Right lung (tissue), 5 donors: Measurements from ENCODE around the gene TSACC. TPM values are rescaled to one million over a fixed set of nuclear protein-coding genes. Genes with fewer than 3 reads are reported as not detected.

Experiments used
- DNase-seq, 2 donors: peaks; one replicate each; pipeline ENCODE4 v3.0.0-alpha.2; 2013
- polyA plus RNA-seq, 5 donors: library from polyadenylated mRNA; unstranded; fragments of 120-200 nt; gene quantifications; one replicate each; pipeline versions ENCODE4 v1.2.1 to v1.2.3, GENCODE V29; 2013; ENCODE audit warnings: inconsistent platforms in 1 of 5, low replicate concordance in 1 of 5; ENCODE audit not compliant: insufficient read length in 5 of 5, insufficient read depth in 1 of 5

Gene TSACC
- polyA plus RNA-seq, 5 donors: 0.60 to 1.4 (median 1.0) TPM

GRCh38 chr1:156393095-156393494, 54.8 kb downstream of the TSACC start:
- no peak for DNase-seq

GRCh38 chr1:156394082-156394481, 55.8 kb downstream of the TSACC start:
- DNase-seq: no peak

GRCh38 chr1:156394835-156395461, 56.6 kb downstream of the TSACC start:
- no peak for DNase-seq

Other genes with a start within 250 kb of the TSACC start
- 100 to 1,000 TPM in 1 of 5 donors, 10 to 100 TPM in 4; 71.3 to 128 (median 78.0) TPM for gene LMNA, start 223.8 kb upstream of the TSACC start, polyA plus RNA-seq
- gene SEMA4A, start 184.9 kb upstream of the TSACC start, polyA plus RNA-seq: 10 to 100 TPM; 15.2 to 26.3 (median 24.5) TPM
- 10 to 100 TPM; 15.4 to 19.6 (median 18.1) TPM for gene SLC25A44, start 144.4 kb upstream of the TSACC start, polyA plus RNA-seq
- 10 to 100 TPM; 72.7 to 99.8 (median 76.9) TPM for gene PMF1, start 125.5 kb upstream of the TSACC start, polyA plus RNA-seq
- 10 to 100 TPM in 1 of 5 donors, 1 to 10 TPM in 4; 3.4 to 10.4 (median 6.5) TPM for gene BGLAP, start 96.3 kb upstream of the TSACC start, polyA plus RNA-seq
- 1 to 10 TPM; 2.4 to 4.0 (median 3.3) TPM for gene PAQR6, start 90.5 kb upstream of the TSACC start, polyA plus RNA-seq
- 10 to 100 TPM; 40.9 to 59.5 (median 52.6) TPM for gene SMG5, start 55.7 kb upstream of the TSACC start, polyA plus RNA-seq
- gene TMEM79, start 54.2 kb upstream of the TSACC start, polyA plus RNA-seq: 10 to 100 TPM in 1 of 5 donors, 1 to 10 TPM in 4; 8.5 to 10.1 (median 8.6) TPM
- 10 to 100 TPM; 35.0 to 42.9 (median 40.2) TPM for gene GLMP, start 42.8 kb upstream of the TSACC start, polyA plus RNA-seq
- gene VHLL, start 39.2 kb upstream of the TSACC start, polyA plus RNA-seq: not detected
- 100 to 1,000 TPM; 255 to 338 (median 275) TPM for gene CCT3, start 234 bp upstream of the TSACC start, polyA plus RNA-seq
- 1 to 10 TPM; 2.3 to 4.1 (median 3.3) TPM for gene RHBG, start 30.7 kb downstream of the TSACC start, polyA plus RNA-seq
- gene MEF2D, start 162.2 kb downstream of the TSACC start, polyA plus RNA-seq: 10 to 100 TPM; 20.3 to 38.1 (median 29.4) TPM
- gene IQGAP3, start 234.0 kb downstream of the TSACC start, polyA plus RNA-seq: 10 to 100 TPM in 4 of 5 donors, 1 to 10 TPM in 1; 9.7 to 26.3 (median 16.4) TPM
- under 1 TPM in 3 of 5 donors, not detected in 2; 0.08 to 0.27 (median 0.21) TPM for gene TTC24, start 241.2 kb downstream of the TSACC start, polyA plus RNA-seq